ENCODE results near the gene ADISSP.
A peak's percentile ranks its signal among the peaks of the same experiment; 100 is the strongest.

The ADISSP gene

GRCh38 chr20:3755269-3755668, 12.3 kb downstream of the ADISSP start:
- no peak for DNase-seq (ENCODE audit: low read depth, low spot score)

GRCh38 chr20:3754276-3754630, 13.3 kb downstream of the ADISSP start:
- no peak for DNase-seq (ENCODE audit: low read depth, low spot score)

DNA sequence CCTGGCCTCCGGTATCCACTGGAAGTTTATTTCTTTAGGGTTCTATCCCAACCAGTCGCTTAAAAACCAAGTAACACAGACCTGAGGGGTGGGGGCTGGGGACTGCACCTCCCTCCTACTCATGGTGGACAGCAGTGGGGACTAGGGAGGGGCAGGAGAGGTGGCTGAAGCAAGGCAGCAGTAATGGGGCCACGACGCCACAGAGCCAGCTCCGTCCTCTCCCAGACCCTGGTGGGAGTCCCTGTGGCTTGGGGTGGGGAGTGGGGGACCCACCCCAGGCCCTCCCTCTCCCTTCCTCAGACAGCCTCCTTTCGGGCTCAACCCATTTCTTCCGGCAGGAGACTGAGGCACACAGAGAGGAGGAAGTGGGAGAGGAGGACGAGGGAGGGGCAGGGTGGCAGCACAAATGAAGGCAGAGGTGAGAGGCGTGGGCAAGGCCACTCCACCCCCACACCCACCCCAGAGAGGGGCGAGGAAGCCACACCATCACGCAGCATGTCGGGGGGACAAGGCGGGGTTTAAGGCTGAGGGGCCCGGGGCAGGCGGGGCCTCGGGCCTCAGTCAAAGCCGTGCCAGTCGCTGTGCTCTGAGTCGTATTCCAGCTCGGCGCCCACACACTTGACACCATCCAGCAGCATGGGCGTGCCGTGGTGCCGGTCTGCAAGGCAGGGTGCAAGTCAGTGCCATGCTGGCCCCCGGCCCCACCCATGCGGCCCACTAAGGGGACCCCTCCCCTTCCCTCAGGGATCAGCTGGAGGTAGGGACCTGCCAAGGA, 13.9 kb downstream of the ADISSP start:
- DNase-seq (ENCODE audit: low read depth, low spot score), result no peak

DNA sequence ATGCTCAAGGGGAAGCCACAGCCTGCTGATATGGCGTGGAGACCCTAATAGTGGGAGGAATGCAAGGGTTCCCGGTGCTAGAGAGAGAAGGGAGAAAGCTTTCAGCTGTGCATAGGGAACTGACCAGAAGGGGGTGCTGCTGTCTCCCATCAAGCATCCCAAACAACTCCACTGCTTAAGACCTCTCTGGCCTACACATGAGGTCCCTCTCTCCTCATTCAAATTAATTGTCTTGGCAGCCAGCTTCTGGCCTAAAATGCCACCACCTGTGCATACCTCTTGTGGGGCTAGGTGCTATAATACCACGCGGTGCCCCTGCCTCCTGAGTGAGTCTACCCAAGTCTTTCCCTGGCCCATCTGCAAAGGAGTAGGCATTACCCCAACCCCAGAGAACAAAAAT, 14.5 kb downstream of the ADISSP start:
- DNase-seq (ENCODE audit: low read depth, low spot score), result no peak

DNA sequence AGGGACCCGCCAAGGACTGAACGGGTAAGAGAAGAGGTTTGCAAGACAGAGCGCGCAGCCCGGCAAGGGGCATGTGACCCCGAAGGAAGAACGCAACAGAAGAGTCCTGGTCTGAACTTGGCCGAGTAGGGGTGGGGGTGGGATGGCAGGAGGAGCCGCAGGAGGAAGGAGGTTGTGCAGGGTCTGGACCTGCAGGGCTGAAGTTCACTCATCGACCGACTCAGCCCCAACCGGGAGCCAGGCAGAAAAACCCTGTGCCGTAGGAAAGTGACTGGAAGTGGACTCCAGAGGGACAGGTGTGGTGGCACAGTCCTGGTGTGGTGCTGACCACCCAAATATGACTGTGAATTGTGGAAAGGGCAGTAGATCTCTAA, 15.2 kb downstream of the ADISSP start:
- DNase-seq (ENCODE audit: low read depth, low spot score), result no peak

- DNase-seq (ENCODE audit: low read depth, low spot score), result no peak
Measured at GRCh38 chr20:3751675-3752385, 15.7 kb downstream of the ADISSP start.

- DNase-seq (ENCODE audit: low read depth, low spot score), result no peak
Measured at GRCh38 chr20:3751305-3751674, 16.3 kb downstream of the ADISSP start.

DNA sequence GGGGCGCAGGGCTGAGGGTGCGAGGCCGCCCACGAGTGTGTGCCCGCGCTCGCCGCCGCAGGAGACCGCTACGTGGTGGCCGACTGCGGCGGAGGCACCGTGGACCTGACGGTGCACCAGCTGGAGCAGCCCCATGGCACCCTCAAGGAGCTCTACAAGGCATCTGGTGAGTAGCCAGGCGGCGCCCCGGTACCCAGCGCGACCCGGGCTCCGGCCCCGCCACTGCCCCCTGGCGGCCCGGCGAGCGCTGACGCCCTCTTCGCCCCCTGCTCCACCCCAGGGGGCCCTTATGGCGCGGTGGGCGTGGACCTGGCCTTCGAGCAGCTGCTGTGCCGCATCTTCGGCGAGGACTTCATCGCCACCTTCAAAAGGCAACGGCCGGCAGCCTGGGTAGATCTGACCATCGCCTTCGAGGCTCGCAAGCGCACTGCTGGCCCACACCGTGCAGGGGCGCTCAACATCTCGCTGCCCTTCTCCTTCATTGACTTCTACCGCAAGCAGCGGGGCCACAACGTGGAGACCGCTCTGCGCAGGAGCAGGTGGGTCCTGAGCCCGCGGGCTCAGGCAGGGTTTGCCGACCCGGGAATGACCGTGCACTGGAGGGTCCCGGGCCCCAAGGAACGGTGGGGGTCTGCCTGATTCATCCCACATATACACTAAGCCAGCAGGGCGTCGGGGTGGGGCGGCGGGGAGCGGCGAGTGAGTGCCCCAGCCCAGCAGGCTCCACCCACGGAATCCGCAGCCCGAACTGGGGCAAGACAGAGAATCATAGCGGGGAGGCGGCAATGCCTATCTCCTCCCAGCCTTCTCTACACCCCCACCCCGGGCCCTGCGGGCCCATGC, 17.6 kb downstream of the ADISSP start:
- no peak for DNase-seq (ENCODE audit: low read depth, low spot score)

- DNase-seq (ENCODE audit: low read depth, low spot score), result no peak
Measured at GRCh38 chr20:3749087-3749688, 18.4 kb downstream of the ADISSP start.

- DNase-seq (ENCODE audit: low read depth, low spot score), result no peak
Measured at GRCh38 chr20:3748073-3748472, 19.5 kb downstream of the ADISSP start.

DNA sequence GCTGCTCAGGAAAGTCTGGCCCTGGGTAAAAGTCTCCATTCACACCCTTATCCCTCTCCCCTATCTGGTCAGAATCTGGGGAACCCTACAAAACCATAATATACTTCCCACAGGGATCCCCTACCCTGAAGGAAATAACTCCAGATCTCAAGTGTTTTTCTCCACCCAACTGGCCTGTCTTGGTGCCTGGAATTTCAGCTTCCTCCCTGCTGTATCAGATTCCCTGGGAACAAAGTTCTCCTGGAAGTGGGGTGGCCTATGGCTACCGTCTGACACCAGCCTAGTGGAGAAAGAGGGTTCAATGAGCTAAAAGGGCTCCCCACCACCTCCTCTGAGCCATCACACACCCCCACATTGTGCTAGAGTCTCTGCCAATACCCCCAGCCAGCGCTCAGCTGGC, 20.1 kb downstream of the ADISSP start:
- no peak for DNase-seq (ENCODE audit: low read depth, low spot score)

- no peak for DNase-seq (ENCODE audit: low read depth, low spot score)
Measured at GRCh38 chr20:3745686-3746173, 21.8 kb downstream of the ADISSP start.

GRCh38 chr20:3744806-3745685, 22.5 kb downstream of the ADISSP start:
- peak; percentile 47 for DNase-seq (ENCODE audit: low read depth, low spot score)

DNA sequence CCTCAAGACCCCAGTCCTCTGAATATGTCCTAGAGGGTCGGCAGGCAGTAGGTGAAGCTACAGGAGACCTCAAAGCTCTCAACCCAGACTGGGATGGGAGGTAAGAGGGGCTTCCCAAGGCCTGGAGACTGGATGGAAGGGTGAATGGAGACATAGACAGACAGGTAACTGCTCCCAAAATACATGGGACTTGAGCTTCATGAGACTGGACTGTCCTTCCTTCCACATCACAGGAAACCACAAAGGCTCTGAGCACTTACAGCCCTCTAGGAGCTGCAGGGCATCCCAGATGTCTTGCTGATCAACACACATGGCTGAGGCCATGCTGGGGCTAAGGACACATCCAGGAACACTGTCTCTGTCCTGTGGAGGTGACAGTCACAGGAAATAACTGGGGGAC, 23.5 kb downstream of the ADISSP start:
- DNase-seq (ENCODE audit: low read depth, low spot score), result no peak

DNA sequence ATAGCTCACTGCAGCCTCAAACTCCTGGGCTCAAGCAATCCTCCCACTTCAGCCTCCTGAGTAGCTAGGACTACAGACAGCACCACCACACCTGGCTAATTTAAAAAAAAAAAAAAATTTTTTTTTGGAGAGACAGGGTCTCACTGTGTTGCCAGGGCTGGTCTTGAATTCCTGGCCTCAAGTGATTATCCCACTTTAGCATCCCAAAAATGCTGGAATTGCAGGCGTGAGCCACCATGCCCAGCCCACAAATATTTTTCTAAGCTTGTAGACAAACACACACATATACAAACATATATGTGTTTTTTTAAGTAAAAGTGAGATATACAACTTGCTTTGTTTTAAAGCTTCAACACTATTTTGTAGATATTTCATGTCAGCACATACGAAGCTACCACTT, 24.3 kb downstream of the ADISSP start:
- DNase-seq (ENCODE audit: low read depth, low spot score), result no peak

GRCh38 chr20:3741836-3742458, 25.6 kb downstream of the ADISSP start:
- DNase-seq (ENCODE audit: low read depth, low spot score), result no peak

DNA sequence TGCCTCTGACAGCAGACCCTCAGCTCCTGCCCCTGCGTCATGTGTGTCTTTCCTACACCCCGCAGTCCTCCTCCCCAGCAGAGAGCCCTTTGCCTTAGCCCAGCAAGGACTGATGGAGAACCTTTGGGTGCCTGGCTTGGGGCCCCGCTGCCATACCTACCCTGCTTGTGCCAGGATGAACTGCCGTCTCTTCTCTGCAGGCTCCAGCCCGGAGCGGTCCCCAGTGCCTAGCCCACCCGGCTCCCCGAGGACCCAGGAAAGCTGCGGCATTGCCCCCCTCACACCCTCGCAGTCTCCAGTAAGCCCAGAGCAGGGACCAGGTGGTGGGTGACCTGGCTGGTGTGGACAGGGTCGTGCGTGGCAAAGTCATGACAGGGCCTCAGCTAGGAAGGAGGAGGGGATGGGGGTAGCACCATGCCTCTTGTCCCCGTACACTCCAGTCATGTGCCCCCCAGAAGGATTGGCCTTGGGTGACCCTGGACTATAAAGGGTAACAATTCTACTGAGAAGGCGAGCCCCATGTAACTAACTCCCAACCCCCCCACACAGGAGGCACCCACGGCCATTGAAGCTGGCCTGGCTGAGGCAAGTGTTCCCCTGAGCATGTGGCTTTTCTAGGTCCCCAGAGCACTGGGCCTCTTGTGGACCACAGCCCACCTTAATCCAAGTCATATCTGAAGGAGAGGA, 26.8 kb downstream of the ADISSP start:
- no peak for DNase-seq (ENCODE audit: low read depth, low spot score)

DNA sequence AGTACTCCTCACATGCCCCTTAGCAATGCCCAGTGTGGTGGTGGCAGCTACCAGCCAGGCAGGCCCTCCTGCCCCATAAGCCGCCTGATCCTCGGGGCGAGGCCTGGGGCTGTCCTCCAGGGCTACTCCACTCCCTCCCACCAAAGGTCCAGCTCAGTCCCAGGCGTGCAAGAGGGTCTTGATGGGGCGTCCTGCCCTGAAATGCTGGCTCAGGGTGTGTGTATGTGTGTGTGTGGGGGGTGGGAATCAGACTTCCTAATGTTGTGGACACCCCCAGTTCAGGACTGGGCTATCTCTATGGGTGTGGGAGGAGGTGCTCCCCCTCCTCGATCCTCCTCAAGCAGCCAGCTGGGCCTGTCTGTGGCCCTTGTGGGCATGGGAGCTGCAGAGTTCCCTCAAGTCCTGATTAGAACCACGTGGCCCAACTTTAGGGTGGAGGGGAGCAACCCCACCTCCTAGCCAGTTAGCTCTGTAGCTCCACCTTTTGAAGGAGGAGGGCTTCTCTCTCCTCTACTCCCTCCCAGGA, 27.6 kb downstream of the ADISSP start:
- no peak for DNase-seq (ENCODE audit: low read depth, low spot score)

GRCh38 chr20:3739054-3739925, 28.3 kb downstream of the ADISSP start:
- DNase-seq (ENCODE audit: low read depth, low spot score), result no peak
